ENCODE measurements around the gene DDX46. TPM values are rescaled to one million over a fixed set of nuclear protein-coding genes. Genes with fewer than 3 reads are reported as not detected.

The DDX46 gene
- total and polyA plus RNA-seq, 2 of the 8 experiments (the other 6 are each of a cell fraction or from before 2014, with no cell fraction given): 22.6 to 110 TPM

DNA sequence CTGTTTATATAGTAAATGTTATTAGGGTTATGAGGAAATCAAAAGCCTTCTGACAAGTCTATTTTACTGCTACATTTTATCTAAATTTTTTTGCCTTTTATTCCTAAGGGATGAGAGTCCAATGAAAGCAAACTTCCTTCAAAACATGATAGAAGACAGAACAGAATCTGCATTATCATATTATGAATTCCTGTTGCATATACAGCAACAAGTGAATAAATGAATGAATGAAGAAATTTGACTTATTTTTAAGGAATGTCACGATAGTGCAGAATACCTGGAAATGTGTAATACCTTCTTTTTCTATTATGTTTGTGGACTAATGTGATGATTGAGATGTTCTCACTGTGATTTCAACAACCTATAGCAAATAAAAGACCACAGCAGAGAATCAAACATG lies 33.7 kb upstream of the DDX46 start (continued):
- no peak for TF ChIP-seq CHD7 (IDR thresholded peaks at IDR 0.05; ENCODE audit: insufficient replicate concordance, low read length)
- TF ChIP-seq USF2 (IDR thresholded peaks at IDR 0.05; ENCODE audit: low read length): no peak
